Tibial nerve (tissue), 4 donors: Measurements from ENCODE around the gene FGGY. TPM values are rescaled to one million over a fixed set of nuclear protein-coding genes. Genes with fewer than 3 reads are reported as not detected.

Source experiments
- DNase-seq, 2 donors: peaks; one replicate each; pipeline ENCODE4 v3.0.0-alpha.2; 2019; ENCODE audit warnings: low spot score in 2 of 2
- H3K27ac ChIP-seq, 4 donors: fragments of 200-600 bp; sonication (generic) in 3 of 4; one replicate each; pipeline ENCODE4 v1.5.1; 2017 to 2019; ENCODE audit warnings: mild to moderate bottlenecking in 1 of 4
- H3K27me3 ChIP-seq, 2 donors: fragments of 200-600 bp; sonication (generic) in 1 of 2; one replicate each; pipeline versions ENCODE4 v1.5.1 to v1.6.0; 2017 to 2019
- H3K36me3 ChIP-seq, 3 donors: fragments of 200-600 bp; sonication (generic); one replicate each; pipeline ENCODE4 v1.5.1; 2018 to 2019
- H3K4me1 ChIP-seq, 4 donors: fragments of 200-600 bp; sonication (generic) in 3 of 4; one replicate each; pipeline ENCODE4 v1.5.1; 2017 to 2019
- H3K4me3 ChIP-seq, 4 donors: fragments of 200-600 bp; sonication (generic) in 3 of 4; one replicate each; pipeline ENCODE4 v1.5.1; 2017 to 2019; ENCODE audit warnings: mild to moderate bottlenecking in 1 of 4, moderate library complexity in 1 of 4
- H3K9me3 ChIP-seq, 4 donors: fragments of 200-600 bp; sonication (generic) in 3 of 4; one replicate each; pipeline ENCODE4 v1.5.1; 2017 to 2019
- EP300 ChIP-seq, 2 donors: sonication (generic); formaldehyde crosslinking; IDR thresholded peaks; one replicate each; pipeline ENCODE4 v1.6.1; 2017; ENCODE audit warnings: antibody characterized with exemption in 2 of 2, mild to moderate bottlenecking in 1 of 2
- POLR2A ChIP-seq, 2 donors: fragments of 450-650 bp; IDR thresholded peaks; one replicate each; pipeline ENCODE4 v1.6.1; 2017; ENCODE audit warnings: antibody characterized with exemption in 2 of 2, mild to moderate bottlenecking in 2 of 2, moderate library complexity in 2 of 2
- WGBS, 2 donors: methylation state at CpG; one replicate each; pipeline ENCODE4 v1.1.5; 2018; 5-methylcytosine and 5-hydroxymethylcytosine counted together
- total RNA-seq, 4 donors: library from RNA; depleted of rRNA; stranded (reverse); fragments of >200 nt; gene quantifications; one replicate each; pipeline ENCODE4 v1.1.0, GENCODE V29; 2016
- TF ChIP-seq, protein P1 (sequence below), 5 experiments: fragments of 200-600 bp in 3 of 5; fragments of 450-650 bp in 2 of 5; sonication (generic) in 3 of 5; IDR thresholded peaks; one replicate each; pipeline ENCODE4 v1.5.1; 2016 to 2019; ENCODE audit warnings: antibody characterized with exemption in 5 of 5, mild to moderate bottlenecking in 3 of 5, moderate library complexity in 2 of 5

The FGGY gene
- total RNA-seq, 4 donors from 2014 or later: 27.0 to 40.6 (median 32.9) TPM

DNA sequence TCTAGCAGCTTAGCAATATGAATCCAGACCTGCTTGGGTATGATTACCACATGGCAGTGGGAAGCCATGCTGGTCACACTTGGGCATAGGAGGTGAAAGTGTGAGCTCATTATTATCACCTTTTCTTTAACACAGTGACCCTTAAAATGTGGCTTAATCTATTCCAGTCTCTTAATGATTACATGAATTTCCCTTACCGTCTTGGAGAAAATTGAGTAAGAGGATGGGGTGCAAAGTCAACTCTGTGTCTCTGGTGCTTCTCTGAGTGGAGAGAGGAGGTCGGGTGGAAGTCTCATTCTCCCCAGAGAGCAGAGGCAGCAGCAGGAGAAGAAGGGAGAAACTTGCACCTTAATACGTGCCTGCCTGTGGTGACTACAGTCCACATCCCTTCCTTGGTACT is 91.3 kb downstream of the FGGY start:
- Histone ChIP-seq H3K27me3 (no peaks in the 10 kb centered on the region), H3K36me3 (no peaks in the 10 kb centered on the region), H3K27ac (no peak overlapping the region), H3K4me3 (no peak overlapping the region), H3K4me1 (peaks cover 0 to 21% (median 8%) of the 10 kb centered on the region in 4 donors), H3K9me3 (no peaks in the 10 kb centered on the region)
- TF ChIP-seq POLR2A (IDR thresholded peaks at IDR 0.05): no peak
- TF ChIP-seq EP300 (IDR thresholded peaks at IDR 0.05): no peak
- TF ChIP-seq, protein P1, sequence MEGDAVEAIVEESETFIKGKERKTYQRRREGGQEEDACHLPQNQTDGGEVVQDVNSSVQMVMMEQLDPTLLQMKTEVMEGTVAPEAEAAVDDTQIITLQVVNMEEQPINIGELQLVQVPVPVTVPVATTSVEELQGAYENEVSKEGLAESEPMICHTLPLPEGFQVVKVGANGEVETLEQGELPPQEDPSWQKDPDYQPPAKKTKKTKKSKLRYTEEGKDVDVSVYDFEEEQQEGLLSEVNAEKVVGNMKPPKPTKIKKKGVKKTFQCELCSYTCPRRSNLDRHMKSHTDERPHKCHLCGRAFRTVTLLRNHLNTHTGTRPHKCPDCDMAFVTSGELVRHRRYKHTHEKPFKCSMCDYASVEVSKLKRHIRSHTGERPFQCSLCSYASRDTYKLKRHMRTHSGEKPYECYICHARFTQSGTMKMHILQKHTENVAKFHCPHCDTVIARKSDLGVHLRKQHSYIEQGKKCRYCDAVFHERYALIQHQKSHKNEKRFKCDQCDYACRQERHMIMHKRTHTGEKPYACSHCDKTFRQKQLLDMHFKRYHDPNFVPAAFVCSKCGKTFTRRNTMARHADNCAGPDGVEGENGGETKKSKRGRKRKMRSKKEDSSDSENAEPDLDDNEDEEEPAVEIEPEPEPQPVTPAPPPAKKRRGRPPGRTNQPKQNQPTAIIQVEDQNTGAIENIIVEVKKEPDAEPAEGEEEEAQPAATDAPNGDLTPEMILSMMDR (IDR thresholded peaks at IDR 0.05): no peak
- DNase-seq: no peak
- WGBS, 2 donors: 88 to 91% methylated on average over 3 of the region's 3 CpGs

DNA sequence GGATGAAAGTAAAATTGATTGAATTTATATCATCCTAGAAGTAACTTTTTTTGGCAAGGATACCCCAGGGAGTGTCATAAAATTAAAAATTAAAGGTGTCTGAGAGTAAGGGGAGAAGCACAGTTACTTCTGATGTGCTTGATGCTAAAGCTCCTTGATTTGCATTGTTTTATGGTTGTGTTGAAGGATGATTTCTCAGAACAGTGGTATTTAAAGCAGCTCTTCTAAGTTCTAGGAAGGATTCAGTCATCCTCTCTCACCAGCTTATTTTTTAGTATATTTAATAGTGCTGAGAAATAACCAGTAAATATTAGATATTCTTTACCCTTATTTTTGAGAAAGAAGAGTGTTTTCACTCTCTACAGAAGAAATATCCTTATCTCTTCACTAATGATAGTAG is 93.0 kb downstream of the FGGY start:
- no peaks in the 10 kb centered on the region for H3K36me3 ChIP-seq

DNA sequence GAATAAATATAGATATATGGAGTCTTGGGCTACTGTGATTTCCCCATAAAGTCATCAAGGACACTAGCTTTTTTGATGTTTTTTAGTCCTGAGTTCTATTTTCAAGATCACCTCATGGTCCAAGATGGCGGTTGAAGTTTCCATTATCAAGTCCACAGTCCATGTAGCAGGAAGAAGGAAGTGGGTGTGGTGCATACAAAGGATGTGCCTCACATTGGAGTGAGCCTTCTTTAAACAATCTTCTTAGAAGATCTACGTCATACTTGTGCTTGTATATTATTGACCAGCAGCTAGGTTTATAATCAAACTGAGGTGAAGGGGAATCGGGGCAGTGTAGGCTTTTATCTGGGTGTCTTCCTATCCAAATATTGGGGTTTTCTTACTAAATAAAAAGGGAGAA is 93.4 kb downstream of the FGGY start:
- TF ChIP-seq, protein P1 (IDR thresholded peaks at IDR 0.05): no peak
- no peak for TF ChIP-seq EP300 (IDR thresholded peaks at IDR 0.05)
- no peak for TF ChIP-seq POLR2A (IDR thresholded peaks at IDR 0.05)
- no peak for DNase-seq
- Histone ChIP-seq H3K4me1 (peaks cover 0 to 42% (median 24%) of the 10 kb centered on the region in 4 donors), H3K4me3 (no peak overlapping the region), H3K27ac (no peak overlapping the region), H3K27me3 (no peaks in the 10 kb centered on the region), H3K36me3 (no peaks in the 10 kb centered on the region), H3K9me3 (no peaks in the 10 kb centered on the region)
- WGBS, 2 donors: 99% methylated on average over 3 of the region's 3 CpGs

More for the DNA sequence above, 93.0 kb downstream of the FGGY start:
- Histone ChIP-seq H3K9me3 (no peaks in the 10 kb centered on the region), H3K27ac (no peak overlapping the region), H3K4me3 (no peak overlapping the region), H3K4me1 (peaks cover 0 to 37% (median 21%) of the 10 kb centered on the region in 4 donors), H3K27me3 (no peaks in the 10 kb centered on the region)
- TF ChIP-seq EP300 (IDR thresholded peaks at IDR 0.05) (no peak), POLR2A (IDR thresholded peaks at IDR 0.05) (no peak)
- TF ChIP-seq, protein P1 (IDR thresholded peaks at IDR 0.05): no peak
- DNase-seq: no peak

DNA sequence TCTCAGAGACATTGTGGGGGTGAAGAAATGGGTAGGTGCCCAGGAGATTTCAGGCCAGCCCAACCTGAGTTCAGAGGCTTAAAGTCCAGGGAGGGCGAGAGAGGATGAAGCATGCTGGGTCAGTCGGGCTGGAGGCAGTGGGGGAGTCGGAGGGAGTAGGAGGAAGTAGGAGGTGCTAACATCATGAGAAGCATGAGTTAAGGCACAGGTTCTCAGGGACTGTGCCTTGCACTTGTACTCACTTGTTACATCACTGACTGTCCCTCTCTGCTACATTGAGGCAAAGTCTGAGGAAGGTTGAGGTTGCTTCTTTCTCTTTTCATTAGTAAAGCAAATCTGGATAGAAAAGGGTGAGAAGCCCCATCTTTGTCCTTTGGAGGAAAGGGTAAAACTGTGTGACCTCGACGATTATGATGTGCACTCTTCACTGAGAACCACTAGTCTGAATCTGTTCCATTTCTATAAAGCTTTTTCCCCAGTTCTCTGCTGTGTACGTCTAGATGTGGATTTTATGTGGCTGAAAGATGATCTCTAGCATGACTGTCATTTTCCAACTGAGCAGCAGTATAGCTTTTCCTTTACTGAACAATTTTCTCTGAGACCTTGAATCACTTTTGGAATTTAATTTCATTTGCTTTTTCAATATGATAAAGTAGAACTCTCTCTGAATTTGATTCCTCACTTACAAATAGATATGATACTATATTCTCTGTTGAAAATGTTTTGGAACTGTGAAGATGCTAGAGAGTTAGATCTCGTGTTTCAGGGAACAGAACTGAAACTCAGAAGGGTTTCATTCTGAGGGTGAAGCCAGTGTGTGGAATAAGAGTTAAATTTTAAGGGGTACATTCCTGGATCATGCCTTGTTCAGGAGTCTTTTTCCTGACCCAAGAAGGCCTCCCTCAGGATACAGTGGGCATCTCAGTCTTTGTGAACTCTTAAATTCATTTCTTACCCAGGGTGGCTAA is 94.6 kb downstream of the FGGY start:
- no peak for TF ChIP-seq EP300 (IDR thresholded peaks at IDR 0.05)
- TF ChIP-seq POLR2A (IDR thresholded peaks at IDR 0.05): no peak
- TF ChIP-seq, protein P1 (IDR thresholded peaks at IDR 0.05): no peak
- H3K36me3 ChIP-seq: no peaks in the 10 kb centered on the region
- H3K27me3 ChIP-seq: no peaks in the 10 kb centered on the region
- no peak for DNase-seq
- no peaks in the 10 kb centered on the region for H3K9me3 ChIP-seq
- H3K4me1 ChIP-seq: peaks cover 0 to 44% (median 25%) of the 10 kb centered on the region in 4 donors
- 49% methylated on average over 7 of the region's 7 CpGs for WGBS, 2 donors
- H3K27ac ChIP-seq: peak overlapping the region in 2 of 4 donors; percentile 90 to 92
- H3K4me3 ChIP-seq: no peak overlapping the region
